Neural cell (in vitro differentiated cells): Measurements from ENCODE around the gene INSR. TPM values are rescaled to one million over a fixed set of nuclear protein-coding genes. Genes with fewer than 3 reads are reported as not detected.

ENCODE experiments used
- H2AFZ ChIP-seq: fragments of 200-600, 300-800 bp; sonication (generic), shearing (Covaris generic); 2 replicates; pipeline ENCODE4 v1.6.0; 2014; ENCODE audit warnings: low read depth, mild to moderate bottlenecking, antibody characterized with exemption, low read length, moderate library complexity
- H3F3A ChIP-seq: fragments of 200-600 bp; shearing (Covaris generic); 2 replicates; pipeline ENCODE4 v1.6.1; 2016; ENCODE audit warnings: mild to moderate bottlenecking, moderate library complexity, mixed read lengths, antibody characterized with exemption, low read length; ENCODE audit not compliant: insufficient read depth, poor library complexity, severe bottlenecking
- H3K27ac ChIP-seq: fragments of 200-600, 300-800 bp; sonication (generic), shearing (Covaris generic); 2 replicates; pipeline ENCODE4 v1.5.1; 2014; ENCODE audit warnings: mild to moderate bottlenecking, low read length, moderate library complexity
- H3K27me3 ChIP-seq: fragments of 300-800, 200-600 bp; sonication (generic), shearing (Covaris generic); 2 replicates; pipeline ENCODE4 v1.6.0; 2014; ENCODE audit warnings: mild to moderate bottlenecking, low read depth, low read length, moderate library complexity; ENCODE audit not compliant: insufficient read depth
- H3K36me3 ChIP-seq: fragments of 300-800, 200-600 bp; sonication (generic), shearing (Covaris generic); 2 replicates; pipeline ENCODE4 v1.5.1; 2014; ENCODE audit warnings: mild to moderate bottlenecking, antibody characterized with exemption, low read length, moderate library complexity; ENCODE audit not compliant: insufficient read depth
- H3K4me2 ChIP-seq: fragments of 300-800, 200-600 bp; sonication (generic), shearing (Covaris generic); 2 replicates; pipeline ENCODE4 v1.6.0; 2014; ENCODE audit warnings: mild to moderate bottlenecking, low read length
- H3K4me3 ChIP-seq: fragments of 300-800, 200-600 bp; sonication (generic), shearing (Covaris generic); 2 replicates; pipeline ENCODE4 v1.5.1; 2014; ENCODE audit warnings: mild to moderate bottlenecking, low read length, moderate library complexity
- H3K79me2 ChIP-seq: fragments of 200-600 bp; shearing (Covaris generic); replicated peaks from 2 replicates; pipeline ENCODE4 v1.6.0; 2014; ENCODE audit warnings: mild to moderate bottlenecking, low read length, moderate library complexity; ENCODE audit not compliant: insufficient read depth
- H3K9ac ChIP-seq: fragments of 300-800, 200-600 bp; sonication (generic), shearing (Covaris generic); 2 replicates; pipeline ENCODE4 v1.6.1; 2016; ENCODE audit warnings: mild to moderate bottlenecking, low read length, mixed read lengths
- H3K9me2 ChIP-seq: fragments of 200-600 bp; shearing (Covaris generic); 2 replicates; pipeline ENCODE4 v1.6.1; 2016; ENCODE audit warnings: mild to moderate bottlenecking, low read length, mixed read lengths; ENCODE audit not compliant: insufficient read depth
- H3K9me3 ChIP-seq: fragments of 200-600, 300-800 bp; sonication (generic), shearing (Covaris generic); 2 replicates; pipeline ENCODE4 v1.6.1; 2016; ENCODE audit warnings: mild to moderate bottlenecking, mixed run types, low read length, moderate library complexity, mixed read lengths
- H4K20me1 ChIP-seq: fragments of 200-600 bp; shearing (Covaris generic); 2 replicates; pipeline ENCODE4 v1.6.1; 2016; ENCODE audit warnings: mild to moderate bottlenecking, mixed run types; ENCODE audit not compliant: insufficient read depth
- EP300 ChIP-seq: fragments of 450-650 bp; conservative IDR thresholded peaks from 2 replicates; pipeline ENCODE4 v1.6.1; 2014; ENCODE audit warnings: antibody characterized with exemption, mild to moderate bottlenecking, moderate library complexity; ENCODE audit not compliant: poor library complexity, severe bottlenecking
- EZH2 ChIP-seq: fragments of 200-600, 300-800 bp; shearing (Covaris generic), sonication (generic); IDR thresholded peaks from 2 replicates; pipeline ENCODE4 v1.6.1; 2014; ENCODE audit warnings: antibody characterized with exemption, low read length, borderline replicate concordance, mild to moderate bottlenecking; ENCODE audit not compliant: insufficient read depth, poor library complexity, severe bottlenecking
- MXI1 ChIP-seq: fragments of 450-650 bp; conservative IDR thresholded peaks from 2 replicates; pipeline ENCODE4 v1.6.1; 2014; ENCODE audit warnings: antibody characterized with exemption, mild to moderate bottlenecking; ENCODE audit not compliant: poor library complexity, severe bottlenecking
- POLR2AphosphoS5 ChIP-seq: IDR thresholded peaks from 2 replicates; pipeline ENCODE4 v1.6.1; 2012
- RAD21 ChIP-seq: fragments of 450-650 bp; conservative IDR thresholded peaks from 2 replicates; pipeline ENCODE4 v1.6.1; 2014; ENCODE audit warnings: antibody characterized with exemption, mild to moderate bottlenecking, moderate library complexity
- SMC3 ChIP-seq: fragments of 450-650 bp; conservative IDR thresholded peaks from 2 replicates; pipeline ENCODE4 v1.6.1; 2014; ENCODE audit warnings: antibody characterized with exemption, mild to moderate bottlenecking, moderate library complexity; ENCODE audit not compliant: poor library complexity
- TAF1 ChIP-seq: IDR thresholded peaks from 2 replicates; pipeline ENCODE4 v1.6.1; 2012; ENCODE audit warnings: low read depth
- polyA plus RNA-seq: library from polyadenylated mRNA; depleted of rRNA; stranded (reverse); fragments of >200 nt; gene quantifications from 2 replicates; pipeline ENCODE4 v1.2.3, GENCODE V29; 2014
- TF ChIP-seq, protein P1 (sequence below): IDR thresholded peaks from 2 replicates; pipeline ENCODE4 v1.6.1; 2012; ENCODE audit warnings: borderline replicate concordance
- TF ChIP-seq, protein P2 (sequence below): fragments of 450-650 bp; IDR thresholded peaks from 2 replicates; pipeline ENCODE4 v1.5.1; 2014; ENCODE audit warnings: antibody characterized with exemption, mild to moderate bottlenecking, moderate library complexity; ENCODE audit not compliant: poor library complexity, severe bottlenecking

Gene INSR
- polyA plus RNA-seq, 1 donor from 2014 or later: 16.0 TPM

DNA sequence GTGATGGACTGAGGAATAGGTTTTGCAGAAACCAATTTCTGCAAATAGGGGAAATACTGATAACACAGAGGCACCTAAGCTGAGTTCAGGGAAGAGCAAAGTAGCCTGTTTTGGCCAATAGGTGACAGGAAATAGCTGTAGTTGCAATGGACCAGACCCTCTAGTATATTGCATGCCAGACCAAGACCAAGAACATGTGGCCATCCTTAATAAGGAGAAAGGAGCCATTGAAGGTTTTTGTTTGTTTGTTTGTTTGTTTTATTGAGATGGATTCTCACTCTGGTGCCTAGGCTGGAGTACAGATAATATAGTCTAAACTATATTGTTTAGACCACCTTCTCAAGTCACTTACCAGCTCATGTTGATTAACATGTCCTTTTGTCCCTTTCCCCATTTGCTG, 123.2 kb downstream of the INSR start:
- H3K4me3 ChIP-seq: no peak overlapping the region
- no peak overlapping the region for H2AFZ ChIP-seq
- no peak overlapping the region for H3K4me2 ChIP-seq
- no peak overlapping the region for H3K9ac ChIP-seq
- H3K27me3 ChIP-seq: no peaks in the 10 kb centered on the region
- H3F3A ChIP-seq: no peaks in the 10 kb centered on the region
- H3K36me3 ChIP-seq: peaks cover 21% of the 10 kb centered on the region
- no peaks in the 10 kb centered on the region for H4K20me1 ChIP-seq
- H3K27ac ChIP-seq: no peak overlapping the region
- H3K9me3 ChIP-seq: peaks cover 16% of the 10 kb centered on the region
- no peaks in the 10 kb centered on the region for H3K9me2 ChIP-seq
- TF ChIP-seq SMC3 (no peak), EP300 (no peak), TAF1 (no peak), RAD21 (no peak), POLR2AphosphoS5 (no peak), MXI1 (no peak), EZH2 (no peak)
- TF ChIP-seq, protein P1, sequence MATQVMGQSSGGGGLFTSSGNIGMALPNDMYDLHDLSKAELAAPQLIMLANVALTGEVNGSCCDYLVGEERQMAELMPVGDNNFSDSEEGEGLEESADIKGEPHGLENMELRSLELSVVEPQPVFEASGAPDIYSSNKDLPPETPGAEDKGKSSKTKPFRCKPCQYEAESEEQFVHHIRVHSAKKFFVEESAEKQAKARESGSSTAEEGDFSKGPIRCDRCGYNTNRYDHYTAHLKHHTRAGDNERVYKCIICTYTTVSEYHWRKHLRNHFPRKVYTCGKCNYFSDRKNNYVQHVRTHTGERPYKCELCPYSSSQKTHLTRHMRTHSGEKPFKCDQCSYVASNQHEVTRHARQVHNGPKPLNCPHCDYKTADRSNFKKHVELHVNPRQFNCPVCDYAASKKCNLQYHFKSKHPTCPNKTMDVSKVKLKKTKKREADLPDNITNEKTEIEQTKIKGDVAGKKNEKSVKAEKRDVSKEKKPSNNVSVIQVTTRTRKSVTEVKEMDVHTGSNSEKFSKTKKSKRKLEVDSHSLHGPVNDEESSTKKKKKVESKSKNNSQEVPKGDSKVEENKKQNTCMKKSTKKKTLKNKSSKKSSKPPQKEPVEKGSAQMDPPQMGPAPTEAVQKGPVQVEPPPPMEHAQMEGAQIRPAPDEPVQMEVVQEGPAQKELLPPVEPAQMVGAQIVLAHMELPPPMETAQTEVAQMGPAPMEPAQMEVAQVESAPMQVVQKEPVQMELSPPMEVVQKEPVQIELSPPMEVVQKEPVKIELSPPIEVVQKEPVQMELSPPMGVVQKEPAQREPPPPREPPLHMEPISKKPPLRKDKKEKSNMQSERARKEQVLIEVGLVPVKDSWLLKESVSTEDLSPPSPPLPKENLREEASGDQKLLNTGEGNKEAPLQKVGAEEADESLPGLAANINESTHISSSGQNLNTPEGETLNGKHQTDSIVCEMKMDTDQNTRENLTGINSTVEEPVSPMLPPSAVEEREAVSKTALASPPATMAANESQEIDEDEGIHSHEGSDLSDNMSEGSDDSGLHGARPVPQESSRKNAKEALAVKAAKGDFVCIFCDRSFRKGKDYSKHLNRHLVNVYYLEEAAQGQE: no peak
- TF ChIP-seq, protein P2, sequence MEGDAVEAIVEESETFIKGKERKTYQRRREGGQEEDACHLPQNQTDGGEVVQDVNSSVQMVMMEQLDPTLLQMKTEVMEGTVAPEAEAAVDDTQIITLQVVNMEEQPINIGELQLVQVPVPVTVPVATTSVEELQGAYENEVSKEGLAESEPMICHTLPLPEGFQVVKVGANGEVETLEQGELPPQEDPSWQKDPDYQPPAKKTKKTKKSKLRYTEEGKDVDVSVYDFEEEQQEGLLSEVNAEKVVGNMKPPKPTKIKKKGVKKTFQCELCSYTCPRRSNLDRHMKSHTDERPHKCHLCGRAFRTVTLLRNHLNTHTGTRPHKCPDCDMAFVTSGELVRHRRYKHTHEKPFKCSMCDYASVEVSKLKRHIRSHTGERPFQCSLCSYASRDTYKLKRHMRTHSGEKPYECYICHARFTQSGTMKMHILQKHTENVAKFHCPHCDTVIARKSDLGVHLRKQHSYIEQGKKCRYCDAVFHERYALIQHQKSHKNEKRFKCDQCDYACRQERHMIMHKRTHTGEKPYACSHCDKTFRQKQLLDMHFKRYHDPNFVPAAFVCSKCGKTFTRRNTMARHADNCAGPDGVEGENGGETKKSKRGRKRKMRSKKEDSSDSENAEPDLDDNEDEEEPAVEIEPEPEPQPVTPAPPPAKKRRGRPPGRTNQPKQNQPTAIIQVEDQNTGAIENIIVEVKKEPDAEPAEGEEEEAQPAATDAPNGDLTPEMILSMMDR: no peak
- H3K79me2 ChIP-seq: no peaks in the 10 kb centered on the region

DNA sequence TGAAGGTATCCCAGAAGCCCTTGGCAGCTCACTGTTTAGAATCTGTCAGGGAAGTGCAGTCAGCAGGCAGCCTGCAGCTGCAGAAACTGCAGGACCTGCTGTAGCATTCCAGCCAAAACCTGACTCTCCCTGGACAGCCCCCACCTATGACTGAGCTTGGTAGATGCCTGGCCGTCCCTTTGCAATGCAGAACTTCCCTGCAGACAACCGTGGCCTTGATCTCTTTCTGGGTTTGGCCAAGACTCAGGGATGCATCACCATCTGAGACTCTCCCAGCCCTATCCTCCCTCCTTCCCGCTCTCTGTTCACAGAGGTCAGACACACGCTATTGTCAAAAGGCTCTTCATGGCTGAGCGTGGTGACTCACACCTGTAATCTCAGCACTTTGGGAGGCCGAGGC, 125.3 kb downstream of the INSR start:
- Histone ChIP-seq H3K27ac (no peak overlapping the region), H3K4me2 (no peak overlapping the region), H4K20me1 (no peaks in the 10 kb centered on the region), H3K9ac (no peak overlapping the region), H2AFZ (no peak overlapping the region), H3K9me2 (no peaks in the 10 kb centered on the region), H3K36me3 (peaks cover 21% of the 10 kb centered on the region), H3K79me2 (no peaks in the 10 kb centered on the region), H3F3A (no peaks in the 10 kb centered on the region), H3K9me3 (peaks cover 16% of the 10 kb centered on the region), H3K27me3 (no peaks in the 10 kb centered on the region), H3K4me3 (no peak overlapping the region)
- TF ChIP-seq, protein P2: no peak
- TF ChIP-seq MXI1 (no peak), TAF1 (no peak), EZH2 (no peak), RAD21 (no peak), EP300 (no peak), POLR2AphosphoS5 (no peak), SMC3 (no peak)
- TF ChIP-seq, protein P1: no peak
